Measurements from ENCODE around the gene WWC2. TPM values are rescaled to one million over a fixed set of nuclear protein-coding genes. Genes with fewer than 3 reads are reported as not detected.
A peak's percentile ranks its signal among the peaks of the same experiment; 100 is the strongest.

The WWC2 gene
- total RNA-seq, 1 experiment from 2014 or later: 39.0 TPM

DNA sequence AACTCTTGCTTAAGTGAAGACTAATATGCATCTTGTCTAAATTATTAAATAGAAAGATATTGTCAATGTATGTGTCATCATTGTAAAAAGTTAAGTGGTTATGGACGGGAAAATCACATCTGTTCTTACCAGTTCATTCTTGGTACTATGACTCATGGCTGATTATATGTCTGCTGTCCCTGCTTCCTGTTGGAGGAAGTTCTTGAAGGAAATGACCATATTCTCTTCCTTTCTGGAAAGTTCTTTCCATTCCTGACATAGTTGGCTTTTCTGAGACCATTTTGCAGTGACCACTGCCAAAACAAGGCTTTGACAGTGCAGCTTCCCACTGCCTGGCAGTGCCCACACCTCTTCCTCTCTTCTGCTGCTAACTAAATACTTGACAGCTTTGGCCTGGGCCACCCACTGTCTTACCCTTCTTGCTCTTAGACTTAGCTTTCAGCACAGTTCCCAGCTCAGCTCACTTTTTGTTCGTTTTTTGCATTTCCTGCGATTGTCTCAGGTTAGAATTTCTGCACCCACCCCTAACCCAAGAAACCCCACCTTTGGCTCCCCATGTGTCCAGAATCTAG is 236.4 kb downstream of the WWC2 start:
- intact Hi-C loops (cut with micrococcal nuclease; ENCODE audit: unreplicated experiment): loop anchor here (10.0 kb wide), 1 partner anchor 51 kb away; no protein-coding TSS in a partner anchor
- no peak overlapping the region for H3K4me3 Mint-ChIP-seq (ENCODE audit: low read depth, unreplicated experiment)
- peaks cover 5% of the 10 kb centered on the region for H3K9me3 Mint-ChIP-seq (ENCODE audit: low read depth, unreplicated experiment)
- CTCF ChIA-PET: no interaction called here
- H3K4me1 Mint-ChIP-seq (ENCODE audit: low read depth, unreplicated experiment): peaks cover 45% of the 10 kb centered on the region
- no TSS peak for BruUV-seq (replicated peaks)
- peak overlapping the region; percentile 79 for H3K27ac Mint-ChIP-seq (ENCODE audit: unreplicated experiment)
- TF ChIP-seq, protein P1, sequence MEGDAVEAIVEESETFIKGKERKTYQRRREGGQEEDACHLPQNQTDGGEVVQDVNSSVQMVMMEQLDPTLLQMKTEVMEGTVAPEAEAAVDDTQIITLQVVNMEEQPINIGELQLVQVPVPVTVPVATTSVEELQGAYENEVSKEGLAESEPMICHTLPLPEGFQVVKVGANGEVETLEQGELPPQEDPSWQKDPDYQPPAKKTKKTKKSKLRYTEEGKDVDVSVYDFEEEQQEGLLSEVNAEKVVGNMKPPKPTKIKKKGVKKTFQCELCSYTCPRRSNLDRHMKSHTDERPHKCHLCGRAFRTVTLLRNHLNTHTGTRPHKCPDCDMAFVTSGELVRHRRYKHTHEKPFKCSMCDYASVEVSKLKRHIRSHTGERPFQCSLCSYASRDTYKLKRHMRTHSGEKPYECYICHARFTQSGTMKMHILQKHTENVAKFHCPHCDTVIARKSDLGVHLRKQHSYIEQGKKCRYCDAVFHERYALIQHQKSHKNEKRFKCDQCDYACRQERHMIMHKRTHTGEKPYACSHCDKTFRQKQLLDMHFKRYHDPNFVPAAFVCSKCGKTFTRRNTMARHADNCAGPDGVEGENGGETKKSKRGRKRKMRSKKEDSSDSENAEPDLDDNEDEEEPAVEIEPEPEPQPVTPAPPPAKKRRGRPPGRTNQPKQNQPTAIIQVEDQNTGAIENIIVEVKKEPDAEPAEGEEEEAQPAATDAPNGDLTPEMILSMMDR (IDR thresholded peaks at IDR 0.05; ENCODE audit: unreplicated experiment): no peak
- H3K27me3 Mint-ChIP-seq (ENCODE audit: unreplicated experiment): no peaks in the 10 kb centered on the region
- DNase-seq: no peak
- H3K36me3 Mint-ChIP-seq (ENCODE audit: insufficient read depth, unreplicated experiment): peaks cover 22% of the 10 kb centered on the region

DNA sequence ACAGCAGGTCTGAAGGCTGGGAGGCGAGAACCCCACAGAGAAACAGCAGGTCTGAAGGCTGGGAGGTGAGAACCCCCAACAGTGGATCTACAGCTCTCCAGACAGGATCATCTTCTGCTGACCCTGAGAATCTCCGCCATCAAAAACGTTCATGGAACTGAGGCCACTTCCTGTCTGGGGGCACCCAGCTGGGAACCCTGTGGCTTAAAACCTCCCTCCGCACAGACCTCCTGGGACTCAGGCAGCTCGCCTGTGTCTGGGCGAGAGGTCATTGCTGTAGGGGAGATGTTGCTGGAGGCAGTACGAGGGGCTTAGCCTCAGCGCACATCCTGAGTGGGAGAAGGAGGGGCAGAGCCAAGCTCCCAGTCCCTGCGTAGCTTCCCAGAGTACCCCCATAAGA is 238.3 kb downstream of the WWC2 start:
- H3K27me3 Mint-ChIP-seq (ENCODE audit: unreplicated experiment): no peaks in the 10 kb centered on the region
- CTCF ChIA-PET: no interaction called here
- no TSS peak for BruUV-seq (replicated peaks)
- peaks cover 22% of the 10 kb centered on the region for H3K36me3 Mint-ChIP-seq (ENCODE audit: insufficient read depth, unreplicated experiment)
- no peak overlapping the region for H3K4me3 Mint-ChIP-seq (ENCODE audit: low read depth, unreplicated experiment)
- H3K4me1 Mint-ChIP-seq (ENCODE audit: low read depth, unreplicated experiment): peaks cover 45% of the 10 kb centered on the region
- no peak for DNase-seq
- intact Hi-C loops (cut with micrococcal nuclease; ENCODE audit: unreplicated experiment): loop anchor here (10.0 kb wide), 1 partner anchor 53 kb away; no protein-coding TSS in a partner anchor
- TF ChIP-seq, protein P1 (IDR thresholded peaks at IDR 0.05; ENCODE audit: unreplicated experiment): no peak
- H3K27ac Mint-ChIP-seq (ENCODE audit: unreplicated experiment): peak overlapping the region; percentile 83
- peaks cover 5% of the 10 kb centered on the region for H3K9me3 Mint-ChIP-seq (ENCODE audit: low read depth, unreplicated experiment)

DNA sequence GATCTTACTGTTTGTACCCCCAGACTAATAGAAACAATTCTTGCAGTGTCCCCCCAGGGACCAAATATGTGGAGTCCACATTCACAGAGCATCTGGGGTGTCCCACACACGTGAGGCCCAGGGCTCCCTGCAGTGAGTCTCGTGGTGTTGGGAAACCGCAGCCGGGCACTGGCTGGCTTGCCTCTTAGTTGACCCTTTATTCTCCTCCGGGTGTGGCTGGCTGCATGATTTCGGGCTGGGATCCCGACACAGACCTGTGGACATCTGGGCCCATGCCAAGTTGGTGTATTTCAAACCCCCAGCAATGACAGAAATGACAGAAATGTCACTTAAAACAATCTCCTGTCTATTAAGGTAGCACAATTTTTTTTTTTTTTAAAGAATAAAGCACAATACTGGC is 238.8 kb downstream of the WWC2 start:
- Mint-ChIP-seq H3K36me3 (ENCODE audit: insufficient read depth, unreplicated experiment) (peaks cover 22% of the 10 kb centered on the region), H3K4me1 (ENCODE audit: low read depth, unreplicated experiment) (peaks cover 40% of the 10 kb centered on the region), H3K4me3 (ENCODE audit: low read depth, unreplicated experiment) (no peak overlapping the region), H3K9me3 (ENCODE audit: low read depth, unreplicated experiment) (peaks cover 2% of the 10 kb centered on the region), H3K27ac (ENCODE audit: unreplicated experiment) (peak overlapping the region; percentile 83), H3K27me3 (ENCODE audit: unreplicated experiment) (no peaks in the 10 kb centered on the region)
- DNase-seq: peak; percentile 78
- intact Hi-C loops (cut with micrococcal nuclease; ENCODE audit: unreplicated experiment): loop anchor here (10.0 kb wide), 1 partner anchor 53 kb away; no protein-coding TSS in a partner anchor
- TF ChIP-seq, protein P1 (IDR thresholded peaks at IDR 0.05; ENCODE audit: unreplicated experiment): no peak
- CTCF ChIA-PET: interaction anchor here (0.7 kb wide), 1 partner anchor 830 kb away, joined by 5 read pairs; no protein-coding TSS in a partner anchor
- BruUV-seq (replicated peaks): no TSS peak

DNA sequence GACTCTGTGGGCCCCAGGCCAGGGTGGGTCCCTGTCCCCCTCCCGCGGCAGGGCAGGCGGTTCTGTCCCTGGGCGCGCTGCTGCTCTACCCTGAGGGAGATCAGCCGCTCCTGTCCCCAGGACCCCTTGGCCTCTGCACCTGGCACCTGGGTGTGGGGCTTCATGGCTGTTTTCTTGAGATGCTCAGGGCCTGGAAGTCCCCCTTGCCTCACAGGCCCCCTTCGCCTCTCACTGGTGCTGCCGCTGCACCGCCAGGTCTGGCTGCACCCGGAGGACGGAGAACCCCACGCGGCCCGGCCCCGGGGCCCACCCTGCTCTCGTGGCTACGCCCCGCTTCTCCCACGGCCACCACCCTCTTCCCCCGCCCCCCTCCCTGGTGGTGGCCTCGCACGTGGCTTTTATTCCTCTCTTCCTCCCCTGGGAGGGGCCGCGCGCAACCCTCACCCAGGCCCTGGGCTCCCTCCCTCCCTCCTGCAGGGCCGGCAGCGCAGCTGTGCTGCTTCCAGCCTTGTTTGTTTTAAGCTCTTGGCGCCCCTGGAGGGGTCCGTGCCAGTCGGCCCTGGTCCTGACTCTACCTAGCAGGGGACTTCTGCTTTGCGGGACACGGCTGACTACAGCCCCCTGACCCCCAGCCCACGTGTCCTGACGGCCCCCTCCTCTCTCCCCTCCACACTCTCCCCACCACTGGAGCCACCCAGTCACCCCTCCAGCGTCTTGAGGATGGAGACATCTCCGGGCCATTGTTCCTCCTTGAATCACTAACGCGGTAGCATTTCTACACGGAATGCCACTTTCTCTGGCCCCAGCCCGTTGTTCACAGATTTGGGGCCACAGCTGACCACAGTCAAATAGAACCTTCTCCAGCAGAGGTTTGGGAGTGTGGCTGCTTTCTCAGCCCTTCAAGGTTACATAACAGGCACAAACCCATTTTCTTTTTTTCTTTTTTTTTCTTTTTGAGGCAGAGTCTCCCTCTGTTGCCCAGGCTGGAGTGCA is 243.8 kb downstream of the WWC2 start:
- CTCF ChIA-PET: no interaction called here

More for the DNA sequence above, 243.8 kb downstream of the WWC2 start:
- DNase-seq: no peak
- no peak overlapping the region for H3K4me3 Mint-ChIP-seq (ENCODE audit: low read depth, unreplicated experiment)
- no peaks in the 10 kb centered on the region for H3K9me3 Mint-ChIP-seq (ENCODE audit: low read depth, unreplicated experiment)
- TF ChIP-seq, protein P1 (IDR thresholded peaks at IDR 0.05; ENCODE audit: unreplicated experiment): no peak
- H3K27ac Mint-ChIP-seq (ENCODE audit: unreplicated experiment): no peak overlapping the region
- peaks cover 8% of the 10 kb centered on the region for H3K36me3 Mint-ChIP-seq (ENCODE audit: insufficient read depth, unreplicated experiment)
- peaks cover 8% of the 10 kb centered on the region for H3K4me1 Mint-ChIP-seq (ENCODE audit: low read depth, unreplicated experiment)
- no peaks in the 10 kb centered on the region for H3K27me3 Mint-ChIP-seq (ENCODE audit: unreplicated experiment)
- intact Hi-C loops (cut with micrococcal nuclease; ENCODE audit: unreplicated experiment): no loop called here
- no TSS peak for BruUV-seq (replicated peaks)
